Kidney epithelial cell (primary cell): ENCODE results near the gene AMIGO3. TPM values are rescaled to one million over a fixed set of nuclear protein-coding genes. Genes with fewer than 3 reads are reported as not detected.

Source experiments
- DNase-seq: peaks from one replicate; pipeline ENCODE4 v3.0.0-alpha.2; 2010; ENCODE audit warnings: low read depth
- H3K27me3 ChIP-seq: 2 replicates; pipeline ENCODE4 v1.6.0; 2011; ENCODE audit warnings: low read length; ENCODE audit not compliant: control insufficient read depth, insufficient read depth
- H3K36me3 ChIP-seq: 2 replicates; pipeline ENCODE4 v1.5.1; 2011; ENCODE audit warnings: low read length; ENCODE audit not compliant: control insufficient read depth, insufficient read depth
- H3K4me3 ChIP-seq: 2 replicates; pipeline ENCODE4 v1.5.1; 2011; ENCODE audit warnings: low read depth, mild to moderate bottlenecking, control low read depth, low read length
- CTCF ChIP-seq: IDR thresholded peaks from 2 replicates; pipeline ENCODE4 v1.5.1; 2011; ENCODE audit warnings: mild to moderate bottlenecking, moderate library complexity, low read length, control low read depth, inconsistent platforms; ENCODE audit not compliant: insufficient read depth, poor library complexity, severe bottlenecking
- total RNA-seq: library from RNA; depleted of rRNA; stranded (reverse); fragments of >200 nt; gene quantifications from 2 replicates; pipeline ENCODE4 v1.2.3, GENCODE V29; 2015

Gene AMIGO3
- total RNA-seq, 1 donor from 2014 or later, result not detected

DNA sequence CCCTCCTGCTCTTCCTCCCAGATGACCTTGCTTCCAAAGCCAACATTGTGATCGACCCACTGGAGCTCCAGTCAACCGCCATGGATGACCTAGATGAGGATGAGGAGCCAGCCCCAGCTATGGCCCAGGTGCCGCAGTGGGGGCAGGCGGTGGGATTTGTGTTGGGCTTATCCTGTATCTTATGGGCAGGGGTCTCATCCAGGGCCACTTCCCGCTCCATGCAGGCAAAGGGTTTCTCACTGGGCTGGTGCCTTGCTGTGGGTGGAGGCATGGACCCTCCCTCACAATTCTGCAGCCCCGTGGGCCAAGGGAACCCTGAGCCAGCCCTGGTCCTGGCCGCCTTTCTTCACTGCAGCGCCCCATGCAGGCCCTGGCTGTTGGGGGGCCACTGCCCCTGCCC lies 14.9 kb downstream of the AMIGO3 start:
- Histone ChIP-seq H3K4me3 (no peak overlapping the region), H3K27me3 (no peaks in the 10 kb centered on the region), H3K36me3 (peaks cover 3% of the 10 kb centered on the region)
- DNase-seq, result no peak
- no peak for TF ChIP-seq CTCF

DNA sequence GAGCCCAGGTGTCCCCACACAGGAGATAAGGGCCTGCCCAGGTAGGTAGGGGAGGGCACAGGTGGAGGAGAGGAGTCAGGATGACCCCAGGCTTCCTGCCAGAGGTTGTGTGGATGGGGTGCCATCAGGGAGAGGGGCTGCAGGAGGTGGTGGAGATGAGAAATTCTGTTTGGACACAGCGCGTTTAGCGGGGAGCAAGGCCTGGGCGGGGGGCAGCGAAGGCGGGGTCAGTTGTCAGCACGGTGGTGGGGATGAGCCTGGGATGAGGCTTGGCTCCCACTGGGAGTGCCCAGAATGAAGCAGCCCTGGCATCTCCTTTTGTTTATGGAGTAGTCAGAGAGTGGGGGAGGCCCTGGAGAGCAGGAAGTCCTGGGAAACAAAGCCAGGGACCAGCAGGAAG lies 15.5 kb downstream of the AMIGO3 start:
- Histone ChIP-seq H3K36me3 (peaks cover 3% of the 10 kb centered on the region), H3K27me3 (no peaks in the 10 kb centered on the region), H3K4me3 (no peak overlapping the region)
- DNase-seq, result no peak
- no peak for TF ChIP-seq CTCF

- peaks cover 3% of the 10 kb centered on the region for H3K36me3 ChIP-seq
- H3K27me3 ChIP-seq, result no peaks in the 10 kb centered on the region
- peak; percentile 87 for TF ChIP-seq CTCF
- H3K4me3 ChIP-seq, result no peak overlapping the region
- no peak for DNase-seq
Observed at GRCh38 chr3:49703443-49703927, 16.0 kb downstream of the AMIGO3 start.

- TF ChIP-seq CTCF, result no peak
Observed at GRCh38 chr3:49702672-49703071, 16.8 kb downstream of the AMIGO3 start.

GRCh38 chr3:49701388-49702077 lies 18.0 kb downstream of the AMIGO3 start:
- Histone ChIP-seq H3K27me3 (no peaks in the 10 kb centered on the region), H3K4me3 (no peak overlapping the region), H3K36me3 (peaks cover 3% of the 10 kb centered on the region)
- TF ChIP-seq CTCF, result peak; percentile 62
- DNase-seq, result no peak

More at GRCh38 chr3:49702672-49703071, 16.8 kb downstream of the AMIGO3 start:
- Histone ChIP-seq H3K36me3 (peaks cover 3% of the 10 kb centered on the region), H3K27me3 (no peaks in the 10 kb centered on the region), H3K4me3 (no peak overlapping the region)
- DNase-seq, result no peak
